ENCODE measurements around the gene HSP90AB1.
A peak's percentile ranks its signal among the peaks of the same experiment; 100 is the strongest.

The HSP90AB1 gene

DNA sequence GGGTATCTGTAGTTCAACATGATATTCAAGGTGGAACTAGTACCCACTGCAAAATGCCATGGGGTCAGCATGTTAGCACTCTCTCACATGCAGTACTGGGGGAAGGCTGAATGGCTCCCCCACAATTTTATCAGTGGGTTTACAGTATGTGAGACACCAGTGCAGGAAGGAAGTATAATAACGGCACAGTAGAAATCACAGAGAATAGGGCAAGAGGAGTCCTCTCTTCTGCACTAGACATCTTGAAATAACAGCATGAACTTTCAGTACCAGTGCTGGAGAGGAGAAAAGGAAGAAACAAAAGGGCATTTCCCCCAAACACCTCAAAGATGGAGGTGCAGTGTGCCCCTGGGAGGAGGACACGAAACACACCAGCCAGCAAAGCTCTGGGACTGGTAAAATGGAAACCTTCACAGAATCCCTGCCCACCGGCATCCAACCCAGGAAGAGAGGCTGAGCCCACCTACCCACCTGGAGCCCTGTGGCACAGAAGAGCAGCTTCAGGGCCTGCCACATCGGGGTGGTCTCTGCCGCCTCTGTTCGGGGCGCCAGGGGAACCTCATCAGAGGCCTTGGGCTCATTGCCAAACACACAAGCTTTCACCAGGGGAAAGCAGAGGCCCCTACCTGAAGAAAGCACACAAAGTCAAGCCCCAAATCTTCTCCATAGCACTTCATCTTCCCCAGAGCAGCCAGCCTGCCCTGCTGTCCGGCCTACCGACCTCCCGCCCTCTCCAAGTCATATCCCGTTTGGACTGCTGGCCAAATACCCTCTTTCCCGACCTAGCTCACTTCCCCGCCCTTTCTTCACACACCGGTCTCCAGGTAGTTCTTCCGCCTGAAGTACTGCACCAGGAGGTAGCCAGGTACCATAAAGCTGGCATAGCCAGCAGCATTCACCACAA lies 9.2 kb downstream of the HSP90AB1 start:
- peak overlapping the region; percentile 62 for H3K27ac ChIP-seq
- no peak for DNase-seq

DNA sequence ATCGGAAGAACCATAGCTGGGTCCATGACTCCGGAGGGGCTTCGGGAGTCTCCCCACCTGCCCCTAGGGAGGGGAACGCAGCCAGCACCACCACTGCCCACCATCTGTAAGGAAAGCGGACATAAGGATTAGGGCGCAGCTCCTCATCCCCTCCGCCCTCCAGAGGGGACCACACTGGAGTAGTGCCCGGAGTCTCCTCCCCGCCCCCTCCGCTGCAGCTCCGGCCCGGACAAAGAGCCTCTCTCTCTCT lies 9.8 kb downstream of the HSP90AB1 start:
- TF ChIP-seq, protein P1, sequence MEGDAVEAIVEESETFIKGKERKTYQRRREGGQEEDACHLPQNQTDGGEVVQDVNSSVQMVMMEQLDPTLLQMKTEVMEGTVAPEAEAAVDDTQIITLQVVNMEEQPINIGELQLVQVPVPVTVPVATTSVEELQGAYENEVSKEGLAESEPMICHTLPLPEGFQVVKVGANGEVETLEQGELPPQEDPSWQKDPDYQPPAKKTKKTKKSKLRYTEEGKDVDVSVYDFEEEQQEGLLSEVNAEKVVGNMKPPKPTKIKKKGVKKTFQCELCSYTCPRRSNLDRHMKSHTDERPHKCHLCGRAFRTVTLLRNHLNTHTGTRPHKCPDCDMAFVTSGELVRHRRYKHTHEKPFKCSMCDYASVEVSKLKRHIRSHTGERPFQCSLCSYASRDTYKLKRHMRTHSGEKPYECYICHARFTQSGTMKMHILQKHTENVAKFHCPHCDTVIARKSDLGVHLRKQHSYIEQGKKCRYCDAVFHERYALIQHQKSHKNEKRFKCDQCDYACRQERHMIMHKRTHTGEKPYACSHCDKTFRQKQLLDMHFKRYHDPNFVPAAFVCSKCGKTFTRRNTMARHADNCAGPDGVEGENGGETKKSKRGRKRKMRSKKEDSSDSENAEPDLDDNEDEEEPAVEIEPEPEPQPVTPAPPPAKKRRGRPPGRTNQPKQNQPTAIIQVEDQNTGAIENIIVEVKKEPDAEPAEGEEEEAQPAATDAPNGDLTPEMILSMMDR (IDR thresholded peaks at IDR 0.05; ENCODE audit: low read depth, low read length, missing control alignments): no peak
- Histone ChIP-seq H3K27ac (peak overlapping the region; percentile 62), H3K4me3 (ENCODE audit: low read depth, low read length) (peak overlapping the region; percentile 81), H3K27me3 (replicated peaks) (no peaks in the 10 kb centered on the region), H3K36me3 (replicated peaks) (peaks cover 45% of the 10 kb centered on the region)
- DNase-seq: no peak
- in situ Hi-C loops (cut with HindIII; ENCODE audit: low pct_ligation_motif_present, low sequenced_read_pairs): no loop called here

More for the DNA sequence above, 9.2 kb downstream of the HSP90AB1 start:
- in situ Hi-C loops (cut with HindIII; ENCODE audit: low pct_ligation_motif_present, low sequenced_read_pairs): no loop called here
- TF ChIP-seq, protein P1 (IDR thresholded peaks at IDR 0.05; ENCODE audit: low read depth, low read length, missing control alignments): no peak
- Histone ChIP-seq H3K36me3 (replicated peaks) (peaks cover 51% of the 10 kb centered on the region), H3K27me3 (replicated peaks) (no peaks in the 10 kb centered on the region), H3K4me3 (ENCODE audit: low read depth, low read length) (peak overlapping the region; percentile 81)

DNA sequence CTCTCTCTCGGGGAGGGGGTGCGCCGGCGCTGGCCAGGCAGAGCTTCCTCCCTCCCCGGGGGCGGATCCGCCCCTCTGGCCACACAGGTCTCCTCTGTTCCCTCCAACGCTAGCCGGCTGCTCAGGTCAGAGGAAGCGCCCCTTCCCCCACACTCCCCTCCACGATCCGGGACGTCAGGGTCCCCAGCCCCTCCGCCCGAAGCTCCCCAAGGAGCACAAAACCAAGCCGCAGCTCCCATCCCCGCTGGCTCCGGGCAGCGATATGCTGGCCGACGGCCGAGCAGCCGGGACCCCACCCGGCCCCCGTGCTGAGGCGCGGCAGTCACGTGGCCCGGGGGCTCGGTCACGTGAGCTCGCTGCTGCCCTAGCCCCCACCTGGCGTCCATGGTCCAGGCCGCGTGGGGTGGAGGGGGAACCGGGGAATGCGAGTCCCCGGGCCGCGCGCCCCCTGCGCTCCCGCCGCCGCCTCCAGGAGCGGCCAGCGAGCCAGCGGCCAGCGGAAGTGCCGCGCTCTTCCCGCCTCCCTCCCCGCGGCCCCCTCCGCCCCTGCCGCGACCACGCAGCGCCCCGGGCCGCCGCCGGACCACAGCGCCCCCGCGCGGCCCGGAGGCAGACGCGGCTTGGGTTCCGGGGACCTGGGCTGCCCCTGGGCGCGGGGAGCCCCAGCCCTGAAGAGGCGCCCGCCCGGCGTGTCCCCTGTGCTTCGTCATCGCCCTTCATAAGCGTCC lies 10.3 kb downstream of the HSP90AB1 start, which contains the start of gene SLC35B2:
Gene SLC35B2, minus strand, starts transcription at position 504 of the 728 bp plus-strand sequence. Its CDS starts 118 bp downstream, at position 386.
- peaks cover 40% of the 10 kb centered on the region for H3K36me3 ChIP-seq (replicated peaks)
- H3K27me3 ChIP-seq (replicated peaks): no peaks in the 10 kb centered on the region
- TF ChIP-seq, protein P1 (IDR thresholded peaks at IDR 0.05; ENCODE audit: low read depth, low read length, missing control alignments): peak; percentile 41
- peak; percentile 47 for DNase-seq
- in situ Hi-C loops (cut with HindIII; ENCODE audit: low pct_ligation_motif_present, low sequenced_read_pairs): no loop called here
- peak within 1 kb of the TSS; percentile 81 for H3K4me3 ChIP-seq (ENCODE audit: low read depth, low read length)
- H3K27ac ChIP-seq: peak within 1 kb of the TSS; percentile 62

DNA sequence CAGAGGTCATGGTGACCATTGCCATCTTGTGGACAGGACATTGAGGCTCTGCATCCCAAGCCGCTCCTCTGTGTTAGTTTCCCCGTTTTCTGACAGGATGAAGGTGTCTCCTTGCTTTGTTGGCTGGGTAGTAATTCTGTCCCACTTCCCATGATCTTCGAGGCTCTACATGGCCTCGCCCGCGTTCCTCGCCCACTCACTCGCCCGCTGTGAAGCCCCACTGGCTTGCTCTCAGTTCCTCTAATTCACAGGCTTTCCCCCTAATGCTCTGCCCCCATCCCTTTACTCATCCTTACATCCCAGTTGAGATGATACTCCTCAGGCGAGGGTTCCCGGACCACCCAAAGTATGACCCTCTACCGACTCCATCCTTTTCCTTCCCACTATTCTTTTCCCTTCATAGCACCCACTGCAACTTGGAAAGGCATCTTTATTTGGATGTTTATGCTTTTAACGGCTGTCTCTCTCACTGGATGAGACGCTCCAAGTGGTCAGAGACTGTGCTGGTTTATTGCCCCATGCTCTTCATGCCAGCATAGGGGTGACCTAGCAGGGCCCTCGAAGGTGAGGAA lies 10.9 kb downstream of the HSP90AB1 start:
- H3K4me3 ChIP-seq (ENCODE audit: low read depth, low read length): peak overlapping the region; percentile 81
- peaks cover 34% of the 10 kb centered on the region for H3K36me3 ChIP-seq (replicated peaks)
- H3K27ac ChIP-seq: peak overlapping the region; percentile 62
- no peak for DNase-seq
- in situ Hi-C loops (cut with HindIII; ENCODE audit: low pct_ligation_motif_present, low sequenced_read_pairs): no loop called here
- TF ChIP-seq, protein P1 (IDR thresholded peaks at IDR 0.05; ENCODE audit: low read depth, low read length, missing control alignments): no peak
- no peaks in the 10 kb centered on the region for H3K27me3 ChIP-seq (replicated peaks)

DNA sequence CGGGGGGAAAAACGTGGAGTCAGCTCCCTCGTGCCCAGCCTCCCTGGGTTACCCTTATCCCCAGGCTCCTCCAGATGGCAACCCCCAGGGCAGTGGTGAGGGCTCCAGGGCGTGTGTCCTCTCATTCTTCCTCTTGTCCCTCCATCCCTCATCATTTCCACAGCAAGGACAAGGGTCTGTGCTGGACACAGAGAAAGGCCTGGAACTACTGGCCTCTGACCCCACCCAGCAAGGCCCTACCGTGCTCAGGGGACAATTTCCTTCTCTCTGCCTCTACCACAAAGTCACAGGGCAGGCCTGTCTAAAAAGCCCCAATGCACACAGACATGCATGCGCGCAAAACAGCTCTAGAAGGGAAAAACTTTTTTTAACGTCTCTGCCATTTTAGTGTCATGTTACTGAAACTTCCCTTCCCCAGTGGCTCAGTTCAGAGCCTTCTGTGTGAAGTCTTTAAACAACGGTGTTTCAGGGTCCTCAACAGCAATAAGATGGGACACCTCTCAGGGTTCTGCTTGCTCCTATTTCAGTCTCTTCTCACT lies 11.5 kb downstream of the HSP90AB1 start:
- TF ChIP-seq, protein P1 (IDR thresholded peaks at IDR 0.05; ENCODE audit: low read depth, low read length, missing control alignments): no peak
- Histone ChIP-seq H3K4me3 (ENCODE audit: low read depth, low read length) (no peak overlapping the region), H3K36me3 (replicated peaks) (peaks cover 28% of the 10 kb centered on the region), H3K27ac (no peak overlapping the region), H3K27me3 (replicated peaks) (no peaks in the 10 kb centered on the region)
- no peak for DNase-seq
- in situ Hi-C loops (cut with HindIII; ENCODE audit: low pct_ligation_motif_present, low sequenced_read_pairs): no loop called here

All from brain microvascular endothelial cell (primary cell).